HG02798 (cell line): ENCODE results near the gene ZNF740.
"Not testable (repeated sequence)": the region's sequence is repeated elsewhere in the genome, so short reads cannot be mapped to it uniquely, and the experiment has no call there.

Experiments used
- ATAC-seq: cut with Tn5 transposase; IDR thresholded peaks from one replicate; pipeline ENCODE4 v1.9.1; 2021; ENCODE audit warnings: mild to moderate bottlenecking; ENCODE audit not compliant: unreplicated experiment, poor library complexity

The ZNF740 gene

GRCh38 chr12:53180220-53180930, at the start of gene ZNF740, which contains the start of gene CSAD:
Gene ZNF740 (plus strand): TSS chr12:53180722. CDS start chr12:53181984, 1,262 bp downstream.
Gene CSAD (minus strand): TSS chr12:53180925. CDS start chr12:53173470, 7,455 bp downstream.
- ATAC-seq = peak; percentile 95

- ATAC-seq = no peak
Observed at GRCh38 chr12:53131844-53132243, 48.7 kb upstream of the ZNF740 start.

- no peak for ATAC-seq
Observed at GRCh38 chr12:53133722-53134121, 46.8 kb upstream of the ZNF740 start.

GRCh38 chr12:53143355-53143754, 37.2 kb upstream of the ZNF740 start:
- ATAC-seq = no peak

- ATAC-seq = no peak
Observed at GRCh38 chr12:53145383-53146260, 34.9 kb upstream of the ZNF740 start.

GRCh38 chr12:53147181-53147580, 33.3 kb upstream of the ZNF740 start:
- ATAC-seq = no peak

GRCh38 chr12:53147653-53148052, 32.9 kb upstream of the ZNF740 start:
- no peak for ATAC-seq

- no peak for ATAC-seq
Observed at GRCh38 chr12:53151039-53151438, 29.5 kb upstream of the ZNF740 start.

GRCh38 chr12:53152390-53152789, 28.1 kb upstream of the ZNF740 start:
- ATAC-seq = no peak

GRCh38 chr12:53159195-53159839, 21.2 kb upstream of the ZNF740 start:
- peak; percentile 77 for ATAC-seq

GRCh38 chr12:53160000-53160399, 20.5 kb upstream of the ZNF740 start:
- no peak for ATAC-seq

- no peak for ATAC-seq
Observed at GRCh38 chr12:53160673-53161072, 19.8 kb upstream of the ZNF740 start.

- ATAC-seq = no peak
Observed at GRCh38 chr12:53161119-53161911, 19.2 kb upstream of the ZNF740 start.

GRCh38 chr12:53163008-53163407, 17.5 kb upstream of the ZNF740 start:
- ATAC-seq = not testable (repeated sequence)

- no peak for ATAC-seq
Observed at GRCh38 chr12:53166837-53167236, 13.7 kb upstream of the ZNF740 start.

- ATAC-seq = no peak
Observed at GRCh38 chr12:53169644-53170043, 10.9 kb upstream of the ZNF740 start.

- no peak for ATAC-seq
Observed at GRCh38 chr12:53170215-53170614, 10.3 kb upstream of the ZNF740 start.

GRCh38 chr12:53170876-53171724, 9.4 kb upstream of the ZNF740 start:
- ATAC-seq = no peak

GRCh38 chr12:53171725-53172329, 8.7 kb upstream of the ZNF740 start:
- no peak for ATAC-seq
